Left kidney (tissue), 2 donors: ENCODE results near the gene IFNK. TPM values are rescaled to one million over a fixed set of nuclear protein-coding genes. Genes with fewer than 3 reads are reported as not detected.

Experiments used
- DNase-seq: peaks from one replicate; pipeline ENCODE4 v3.0.0-alpha.2; 2013
- polyA plus RNA-seq: library from polyadenylated mRNA; unstranded; fragments of 120-200 nt; gene quantifications from one replicate; pipeline ENCODE4 v1.2.1, GENCODE V29; 2013; ENCODE audit not compliant: insufficient read length

Gene IFNK
- polyA plus RNA-seq, 1 donor, result not detected

DNA sequence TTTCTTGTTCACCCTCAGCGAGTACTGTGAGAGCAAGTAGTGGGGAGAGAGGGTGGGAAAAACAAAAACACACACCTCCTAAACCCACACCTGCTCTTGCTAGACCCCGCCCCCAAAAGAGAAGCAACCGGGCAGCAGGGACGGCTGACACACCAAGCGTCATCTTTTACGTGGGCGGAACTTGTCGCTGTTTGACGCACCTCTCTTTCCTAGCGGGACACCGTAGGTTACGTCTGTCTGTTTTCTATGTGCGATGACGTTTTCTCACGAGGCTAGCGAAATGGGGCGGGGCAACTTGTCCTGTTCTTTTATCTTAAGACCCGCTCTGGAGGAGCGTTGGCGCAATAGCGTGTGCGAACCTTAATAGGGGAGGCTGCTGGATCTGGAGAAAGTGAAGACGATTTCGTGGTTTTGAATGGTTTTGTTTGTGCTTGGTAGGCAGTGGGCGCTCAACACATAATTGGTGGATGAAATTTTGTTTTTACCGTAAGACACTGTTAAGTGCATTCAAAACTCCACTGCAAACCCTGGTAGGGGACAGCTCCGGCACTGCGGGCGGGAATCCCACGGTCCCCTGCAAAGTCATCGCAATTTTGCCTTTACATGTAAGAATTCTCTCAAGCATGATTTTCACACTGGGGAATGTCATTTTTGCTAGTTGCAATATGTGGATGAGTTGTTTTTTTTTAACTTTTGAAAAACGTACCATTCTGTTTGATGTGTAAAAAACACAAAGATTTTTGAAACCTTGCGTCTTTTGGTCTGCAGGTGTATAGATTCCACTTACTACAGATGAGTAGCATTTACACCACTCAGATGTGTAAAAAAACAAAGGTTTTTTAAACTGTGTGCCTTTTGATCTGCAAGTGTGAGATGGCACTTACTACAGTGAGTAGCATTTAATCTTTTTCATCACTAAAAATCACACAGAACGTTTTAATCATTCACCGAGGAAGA lies 49.8 kb downstream of the IFNK start:
- peak; percentile 99 for DNase-seq

Other genes starting within 250 kb of the IFNK start
- 0.43 TPM for gene EQTN, start 227.1 kb upstream of the IFNK start, polyA plus RNA-seq
- gene MOB3B, start 5.5 kb downstream of the IFNK start, polyA plus RNA-seq, result 27.3 TPM
- 24.9 TPM for gene C9orf72, start 49.2 kb downstream of the IFNK start, polyA plus RNA-seq